NCI-H2196 (cell line): ENCODE measurements around the gene PSMA7.

Source experiments
- DNase-seq: peaks from one replicate; lab custom pipeline; 2025; ENCODE audit not compliant: unreplicated experiment; lab: John Stamatoyannopoulos, UW

PSMA7 gene

GRCh38 chr20:62096421-62097380, 46.5 kb downstream of the PSMA7 start:
- DNase-seq, result no peak

- DNase-seq, result no peak
Measured at GRCh38 chr20:62089393-62089792, 53.8 kb downstream of the PSMA7 start.

- peak; percentile 19 for DNase-seq
Measured at GRCh38 chr20:62088258-62089127, 54.7 kb downstream of the PSMA7 start.

GRCh38 chr20:62087632-62088031, 55.6 kb downstream of the PSMA7 start:
- DNase-seq, result no peak

GRCh38 chr20:62087227-62087626, 56.0 kb downstream of the PSMA7 start:
- no peak for DNase-seq
